PFSK-1 (cell line): ENCODE data around the gene NDUFS6.

Experiments used
- POLR2AphosphoS5 ChIP-seq: IDR thresholded peaks from 2 replicates; pipeline ENCODE4 v1.6.1; 2012; ENCODE audit warnings: low read depth, mild to moderate bottlenecking, control low read depth, low read length, moderate library complexity
- REST ChIP-seq, 2 experiments: IDR thresholded peaks; 2 replicates each; pipeline versions ENCODE4 v1.6.1 to v1.8.0; 2011 to 2012; ENCODE audit warnings: low read depth in 2 of 2, low read length in 2 of 2, control low read depth in 1 of 2, inconsistent platforms in 1 of 2, mild to moderate bottlenecking in 1 of 2, moderate library complexity in 1 of 2; ENCODE audit not compliant: insufficient read depth in 1 of 2

GRCh38 chr5:1792842-1793266 lies 8.4 kb upstream of the NDUFS6 start:
- TF ChIP-seq POLR2AphosphoS5: no peak
- no peak for TF ChIP-seq REST (IDR thresholded peaks at IDR 0.05; ENCODE audit: insufficient read depth in 1 of 2, low read depth in 2 of 2, low read length in 2 of 2)
